AG09319 (cell line): ENCODE results near the gene NBPF4.
"Not testable (repeated sequence)": the region's sequence is repeated elsewhere in the genome, so short reads cannot be mapped to it uniquely, and the experiment has no call there.

Experiments
- DNase-seq: peaks from one replicate; pipeline ENCODE4 v3.0.0-alpha.2; 2010; ENCODE audit warnings: low read depth; ENCODE audit errors: extremely low read depth

Gene NBPF4

GRCh38 chr1:108243976-108244375 lies at the start of gene NBPF4:
Gene NBPF4 (minus strand): TSS chr1:108244076. CDS start chr1:108243761, 315 bp downstream.
- not testable (repeated sequence) for DNase-seq

GRCh38 chr1:108282528-108283257 lies 38.8 kb upstream of the NBPF4 start:
- not testable (repeated sequence) for DNase-seq

- DNase-seq = not testable (repeated sequence)
Observed at GRCh38 chr1:108272485-108273327, 28.8 kb upstream of the NBPF4 start.

GRCh38 chr1:108267097-108267496 lies 23.2 kb upstream of the NBPF4 start:
- DNase-seq = not testable (repeated sequence)

- DNase-seq = not testable (repeated sequence)
Observed at GRCh38 chr1:108261967-108262366, 18.1 kb upstream of the NBPF4 start.

GRCh38 chr1:108261519-108261918 lies 17.6 kb upstream of the NBPF4 start:
- not testable (repeated sequence) for DNase-seq

GRCh38 chr1:108260578-108261259 lies 16.8 kb upstream of the NBPF4 start:
- not testable (repeated sequence) for DNase-seq

GRCh38 chr1:108255426-108255825 lies 11.6 kb upstream of the NBPF4 start:
- DNase-seq = not testable (repeated sequence)

- not testable (repeated sequence) for DNase-seq
Observed at GRCh38 chr1:108239426-108239825, 4.5 kb downstream of the NBPF4 start.

GRCh38 chr1:108235308-108235707 lies 8.6 kb downstream of the NBPF4 start:
- not testable (repeated sequence) for DNase-seq

- DNase-seq = not testable (repeated sequence)
Observed at GRCh38 chr1:108232183-108232582, 11.7 kb downstream of the NBPF4 start.

- not testable (repeated sequence) for DNase-seq
Observed at GRCh38 chr1:108229976-108230375, 13.9 kb downstream of the NBPF4 start.

GRCh38 chr1:108227772-108228171 lies 16.1 kb downstream of the NBPF4 start:
- not testable (repeated sequence) for DNase-seq

- DNase-seq = not testable (repeated sequence)
Observed at GRCh38 chr1:108226855-108227254, 17.0 kb downstream of the NBPF4 start.

- not testable (repeated sequence) for DNase-seq
Observed at GRCh38 chr1:108223226-108223625, 20.6 kb downstream of the NBPF4 start.

- not testable (repeated sequence) for DNase-seq
Observed at GRCh38 chr1:108217515-108218174, 26.2 kb downstream of the NBPF4 start.

- not testable (repeated sequence) for DNase-seq
Observed at GRCh38 chr1:108217007-108217406, 26.9 kb downstream of the NBPF4 start.

GRCh38 chr1:108216028-108216890 lies 27.6 kb downstream of the NBPF4 start:
- DNase-seq = not testable (repeated sequence)
